WTC11 (cell line): ENCODE data around the gene CERS5. TPM values are rescaled to one million over a fixed set of nuclear protein-coding genes. Genes with fewer than 3 reads are reported as not detected.

Source experiments
- ATAC-seq: fragments of 200-7000 bp; cut with Tn5 transposase; 2 replicates; pipeline ENCODE4 v1.10.0; 2021; ENCODE audit warnings: mild to moderate bottlenecking, moderate library complexity
- CTCF ChIA-PET: fragments of 300-600 bp; sonication (Branson Sonifier 250); formaldehyde crosslinking; loops from one replicate; lab custom pipeline; 2021; ENCODE audit warnings: antibody characterized with exemption; lab: Charles Lee
- POLR2A ChIA-PET: fragments of 350-600 bp; sonication (Branson Sonifier 250); formaldehyde crosslinking; loops from one replicate; lab custom pipeline; 2021; ENCODE audit warnings: antibody characterized with exemption; lab: Charles Lee
- DNase-seq: peaks from one replicate; pipeline ENCODE4 v3.0.0; 2021; ENCODE audit warnings: low spot score
- H3K27ac Mint-ChIP-seq: 2 replicates; pipeline ENCODE4 v1.8.0; 2021; ENCODE audit warnings: mixed read lengths
- H3K27me3 Mint-ChIP-seq: 2 replicates; pipeline ENCODE4 v1.8.0; 2021; ENCODE audit warnings: low read depth, mild to moderate bottlenecking, moderate library complexity, mixed read lengths
- H3K36me3 Mint-ChIP-seq: 2 replicates; pipeline ENCODE4 v1.8.0; 2021; ENCODE audit warnings: mixed read lengths
- H3K4me1 Mint-ChIP-seq: 2 replicates; pipeline ENCODE4 v1.8.0; 2022; ENCODE audit warnings: mixed read lengths
- H3K4me3 Mint-ChIP-seq: 2 replicates; pipeline ENCODE4 v1.8.0; 2021; ENCODE audit warnings: mild to moderate bottlenecking, moderate library complexity, mixed read lengths
- H3K9me3 Mint-ChIP-seq: 2 replicates; pipeline ENCODE4 v1.8.0; 2021; ENCODE audit warnings: mixed read lengths
- CBFB ChIP-seq: sonication (generic); formaldehyde crosslinking; IDR thresholded peaks from 2 replicates; pipeline ENCODE4 v1.8.1; 2022; ENCODE audit warnings: mild to moderate bottlenecking, low read depth, missing genetic modification reagents
- CREB1 ChIP-seq: sonication (generic); formaldehyde crosslinking; IDR thresholded peaks from 2 replicates; pipeline ENCODE4 v1.8.0; 2023; ENCODE audit warnings: mild to moderate bottlenecking, missing genetic modification reagents
- ELF4 ChIP-seq: sonication (generic); formaldehyde crosslinking; IDR thresholded peaks from 2 replicates; pipeline ENCODE4 v1.8.1; 2022; ENCODE audit warnings: low read depth, mild to moderate bottlenecking, moderate library complexity, missing genetic modification reagents
- ESRRA ChIP-seq: sonication (generic); formaldehyde crosslinking; IDR thresholded peaks from 2 replicates; pipeline ENCODE4 v1.8.1; 2022; ENCODE audit warnings: mild to moderate bottlenecking, missing genetic modification reagents, borderline replicate concordance
- IRF2 ChIP-seq: sonication (generic); formaldehyde crosslinking; IDR thresholded peaks from 2 replicates; pipeline ENCODE4 v1.8.0; 2022; ENCODE audit warnings: low read depth, missing genetic modification reagents, borderline replicate concordance
- ZNF317 ChIP-seq: sonication (generic); formaldehyde crosslinking; IDR thresholded peaks from 2 replicates; pipeline ENCODE4 v1.8.1; 2023; ENCODE audit warnings: low read depth, mild to moderate bottlenecking, moderate library complexity, missing genetic modification reagents, borderline replicate concordance
- total RNA-seq: library from RNA; stranded (reverse); gene quantifications from 3 replicates; pipeline ENCODE4 v1.2.3, GENCODE V29; 2021
- TF ChIP-seq, protein P1 (sequence below): fragments of 250-450 bp; sonication (Bioruptor Pico); IDR thresholded peaks from 2 replicates; pipeline ENCODE4 v1.8.0; 2021; ENCODE audit warnings: mild to moderate bottlenecking
- TF ChIP-seq, protein P2 (sequence below): sonication (generic); formaldehyde crosslinking; conservative IDR thresholded peaks from 2 replicates; pipeline ENCODE4 v1.8.1; 2023; ENCODE audit warnings: mild to moderate bottlenecking, low read depth, missing genetic modification reagents, moderate library complexity
- TF ChIP-seq, protein P3 (sequence below): sonication (generic); formaldehyde crosslinking; conservative IDR thresholded peaks from 2 replicates; pipeline ENCODE4 v1.8.1; 2022; ENCODE audit warnings: mild to moderate bottlenecking, missing genetic modification reagents
- TF ChIP-seq, protein P4 (sequence below): sonication (generic); formaldehyde crosslinking; IDR thresholded peaks from 2 replicates; pipeline ENCODE4 v1.8.1; 2022; ENCODE audit warnings: missing genetic modification reagents, borderline replicate concordance
- TF ChIP-seq, protein P5 (sequence below): fragments of 250-450 bp; sonication (Bioruptor Pico); IDR thresholded peaks from 2 replicates; pipeline ENCODE4 v1.9.0; 2021; ENCODE audit warnings: moderate library complexity, mild to moderate bottlenecking, inconsistent platforms, borderline replicate concordance
- TF ChIP-seq, protein P6 (sequence below): sonication (generic); formaldehyde crosslinking; IDR thresholded peaks from 2 replicates; pipeline ENCODE4 v1.8.1; 2023; ENCODE audit warnings: mild to moderate bottlenecking, missing genetic modification reagents
- TF ChIP-seq, protein P7 (sequence below): sonication (generic); formaldehyde crosslinking; IDR thresholded peaks from 2 replicates; pipeline ENCODE4 v1.8.1; 2023; ENCODE audit warnings: mild to moderate bottlenecking, moderate library complexity, missing genetic modification reagents

Gene CERS5
- total RNA-seq, 1 experiment from 2014 or later: 55.8 TPM

DNA sequence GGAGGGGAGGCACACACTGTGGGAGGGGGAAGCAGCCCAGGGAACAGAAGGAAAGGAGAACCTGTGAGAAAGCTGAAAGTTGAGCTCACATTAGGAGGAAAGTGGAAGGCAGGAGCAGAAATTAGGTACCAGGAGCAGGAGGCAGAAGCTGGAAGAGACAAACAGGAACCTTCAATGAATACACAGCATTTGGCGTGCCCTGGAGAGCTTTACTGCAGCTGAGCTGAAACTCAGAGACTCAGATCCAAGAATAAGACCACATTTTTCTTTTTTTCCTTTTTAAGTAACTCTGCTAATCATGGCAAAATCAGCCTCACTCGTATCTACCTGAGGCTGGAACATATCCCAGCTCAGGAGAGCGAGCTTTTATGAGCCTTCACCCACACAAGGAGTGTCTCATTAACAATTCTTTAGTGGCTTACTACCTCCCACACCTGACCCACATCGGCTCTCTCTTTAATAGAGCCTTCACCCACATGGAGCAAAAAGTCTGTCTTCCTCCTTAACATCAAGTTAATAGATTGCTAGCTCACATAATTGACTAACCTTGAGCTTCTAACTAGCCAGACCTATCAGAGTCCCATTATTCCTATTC, 18.2 kb upstream of the CERS5 start:
- POLR2A ChIA-PET: no interaction called here
- H3K27ac Mint-ChIP-seq: peak overlapping the region; percentile 85

DNA sequence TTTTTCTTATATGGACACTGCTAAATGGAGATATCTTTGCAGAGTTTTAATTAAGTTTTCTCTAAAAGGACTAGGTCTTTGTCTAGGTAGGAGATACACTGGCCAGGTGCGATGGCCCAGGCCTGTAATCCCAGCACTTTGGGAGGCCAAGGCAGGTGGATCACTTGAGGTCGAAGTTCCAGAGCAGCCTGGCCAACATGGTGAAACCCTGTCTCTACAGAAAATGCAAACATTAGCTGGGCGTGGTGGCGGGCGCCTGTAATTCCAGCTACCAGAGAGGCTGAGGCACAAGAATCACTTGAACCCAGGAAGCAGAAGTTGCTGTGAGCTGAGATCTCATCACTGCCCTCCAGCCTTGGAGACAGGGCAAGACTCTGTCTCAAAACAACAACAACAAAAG, 17.1 kb upstream of the CERS5 start:
- Mint-ChIP-seq H3K27ac (no peak overlapping the region), H3K4me3 (no peak overlapping the region)

More for the DNA sequence above, 18.2 kb upstream of the CERS5 start:
- H3K4me3 Mint-ChIP-seq: no peak overlapping the region
- CTCF ChIA-PET: interaction anchor here (0.7 to 1.7 kb wide), 3 partner anchors 9 to 129 kb away, joined by 3 to 5 read pairs (median 4); no protein-coding TSS in a partner anchor
- no peaks in the 10 kb centered on the region for H3K27me3 Mint-ChIP-seq
- no peaks in the 10 kb centered on the region for H3K9me3 Mint-ChIP-seq
- DNase-seq: no peak
- H3K36me3 Mint-ChIP-seq: peaks cover 14% of the 10 kb centered on the region
- TF ChIP-seq, protein P1, sequence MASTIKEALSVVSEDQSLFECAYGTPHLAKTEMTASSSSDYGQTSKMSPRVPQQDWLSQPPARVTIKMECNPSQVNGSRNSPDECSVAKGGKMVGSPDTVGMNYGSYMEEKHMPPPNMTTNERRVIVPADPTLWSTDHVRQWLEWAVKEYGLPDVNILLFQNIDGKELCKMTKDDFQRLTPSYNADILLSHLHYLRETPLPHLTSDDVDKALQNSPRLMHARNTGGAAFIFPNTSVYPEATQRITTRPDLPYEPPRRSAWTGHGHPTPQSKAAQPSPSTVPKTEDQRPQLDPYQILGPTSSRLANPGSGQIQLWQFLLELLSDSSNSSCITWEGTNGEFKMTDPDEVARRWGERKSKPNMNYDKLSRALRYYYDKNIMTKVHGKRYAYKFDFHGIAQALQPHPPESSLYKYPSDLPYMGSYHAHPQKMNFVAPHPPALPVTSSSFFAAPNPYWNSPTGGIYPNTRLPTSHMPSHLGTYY (CRISPR knock-in tag): no peak
- TF ChIP-seq ESRRA (CRISPR knock-in tag) (no peak), ZNF317 (no peak), CBFB (CRISPR knock-in tag) (no peak), ELF4 (CRISPR knock-in tag) (no peak), IRF2 (CRISPR knock-in tag) (no peak)
- TF ChIP-seq, protein P2, sequence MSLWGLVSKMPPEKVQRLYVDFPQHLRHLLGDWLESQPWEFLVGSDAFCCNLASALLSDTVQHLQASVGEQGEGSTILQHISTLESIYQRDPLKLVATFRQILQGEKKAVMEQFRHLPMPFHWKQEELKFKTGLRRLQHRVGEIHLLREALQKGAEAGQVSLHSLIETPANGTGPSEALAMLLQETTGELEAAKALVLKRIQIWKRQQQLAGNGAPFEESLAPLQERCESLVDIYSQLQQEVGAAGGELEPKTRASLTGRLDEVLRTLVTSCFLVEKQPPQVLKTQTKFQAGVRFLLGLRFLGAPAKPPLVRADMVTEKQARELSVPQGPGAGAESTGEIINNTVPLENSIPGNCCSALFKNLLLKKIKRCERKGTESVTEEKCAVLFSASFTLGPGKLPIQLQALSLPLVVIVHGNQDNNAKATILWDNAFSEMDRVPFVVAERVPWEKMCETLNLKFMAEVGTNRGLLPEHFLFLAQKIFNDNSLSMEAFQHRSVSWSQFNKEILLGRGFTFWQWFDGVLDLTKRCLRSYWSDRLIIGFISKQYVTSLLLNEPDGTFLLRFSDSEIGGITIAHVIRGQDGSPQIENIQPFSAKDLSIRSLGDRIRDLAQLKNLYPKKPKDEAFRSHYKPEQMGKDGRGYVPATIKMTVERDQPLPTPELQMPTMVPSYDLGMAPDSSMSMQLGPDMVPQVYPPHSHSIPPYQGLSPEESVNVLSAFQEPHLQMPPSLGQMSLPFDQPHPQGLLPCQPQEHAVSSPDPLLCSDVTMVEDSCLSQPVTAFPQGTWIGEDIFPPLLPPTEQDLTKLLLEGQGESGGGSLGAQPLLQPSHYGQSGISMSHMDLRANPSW (CRISPR knock-in tag): no peak
- TF ChIP-seq, protein P3, sequence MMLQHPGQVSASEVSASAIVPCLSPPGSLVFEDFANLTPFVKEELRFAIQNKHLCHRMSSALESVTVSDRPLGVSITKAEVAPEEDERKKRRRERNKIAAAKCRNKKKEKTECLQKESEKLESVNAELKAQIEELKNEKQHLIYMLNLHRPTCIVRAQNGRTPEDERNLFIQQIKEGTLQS (CRISPR knock-in tag): no peak
- TF ChIP-seq, protein P4, sequence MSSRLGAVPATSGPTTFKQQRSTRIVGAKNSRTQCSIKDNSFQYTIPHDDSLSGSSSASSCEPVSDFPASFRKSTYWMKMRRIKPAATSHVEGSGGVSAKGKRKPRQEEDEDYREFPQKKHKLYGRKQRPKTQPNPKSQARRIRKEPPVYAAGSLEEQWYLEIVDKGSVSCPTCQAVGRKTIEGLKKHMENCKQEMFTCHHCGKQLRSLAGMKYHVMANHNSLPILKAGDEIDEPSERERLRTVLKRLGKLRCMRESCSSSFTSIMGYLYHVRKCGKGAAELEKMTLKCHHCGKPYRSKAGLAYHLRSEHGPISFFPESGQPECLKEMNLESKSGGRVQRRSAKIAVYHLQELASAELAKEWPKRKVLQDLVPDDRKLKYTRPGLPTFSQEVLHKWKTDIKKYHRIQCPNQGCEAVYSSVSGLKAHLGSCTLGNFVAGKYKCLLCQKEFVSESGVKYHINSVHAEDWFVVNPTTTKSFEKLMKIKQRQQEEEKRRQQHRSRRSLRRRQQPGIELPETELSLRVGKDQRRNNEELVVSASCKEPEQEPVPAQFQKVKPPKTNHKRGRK (CRISPR knock-in tag): no peak
- TF ChIP-seq, protein P5, sequence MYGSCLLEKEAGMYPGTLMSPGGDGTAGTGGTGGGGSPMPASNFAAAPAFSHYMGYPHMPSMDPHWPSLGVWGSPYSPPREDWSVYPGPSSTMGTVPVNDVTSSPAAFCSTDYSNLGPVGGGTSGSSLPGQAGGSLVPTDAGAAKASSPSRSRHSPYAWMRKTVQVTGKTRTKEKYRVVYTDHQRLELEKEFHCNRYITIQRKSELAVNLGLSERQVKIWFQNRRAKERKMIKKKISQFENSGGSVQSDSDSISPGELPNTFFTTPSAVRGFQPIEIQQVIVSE (CRISPR knock-in tag): no peak
- TF ChIP-seq, protein P6, sequence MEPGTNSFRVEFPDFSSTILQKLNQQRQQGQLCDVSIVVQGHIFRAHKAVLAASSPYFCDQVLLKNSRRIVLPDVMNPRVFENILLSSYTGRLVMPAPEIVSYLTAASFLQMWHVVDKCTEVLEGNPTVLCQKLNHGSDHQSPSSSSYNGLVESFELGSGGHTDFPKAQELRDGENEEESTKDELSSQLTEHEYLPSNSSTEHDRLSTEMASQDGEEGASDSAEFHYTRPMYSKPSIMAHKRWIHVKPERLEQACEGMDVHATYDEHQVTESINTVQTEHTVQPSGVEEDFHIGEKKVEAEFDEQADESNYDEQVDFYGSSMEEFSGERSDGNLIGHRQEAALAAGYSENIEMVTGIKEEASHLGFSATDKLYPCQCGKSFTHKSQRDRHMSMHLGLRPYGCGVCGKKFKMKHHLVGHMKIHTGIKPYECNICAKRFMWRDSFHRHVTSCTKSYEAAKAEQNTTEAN (CRISPR knock-in tag): no peak
- ATAC-seq: no peak
- 0 out of 2 replicates have a peak, but pooled peaks cover 2% of the 10 kb centered on the region for H3K4me1 Mint-ChIP-seq

More for the DNA sequence above, 17.1 kb upstream of the CERS5 start:
- H3K36me3 Mint-ChIP-seq: peaks cover 13% of the 10 kb centered on the region
- no peak for ATAC-seq
- H3K4me1 Mint-ChIP-seq: 0 out of 2 replicates have a peak, but pooled peaks cover 2% of the 10 kb centered on the region
- H3K27me3 Mint-ChIP-seq: no peaks in the 10 kb centered on the region
- POLR2A ChIA-PET: no interaction called here
- no peak for TF ChIP-seq CREB1 (CRISPR knock-in tag)
- TF ChIP-seq, protein P7, sequence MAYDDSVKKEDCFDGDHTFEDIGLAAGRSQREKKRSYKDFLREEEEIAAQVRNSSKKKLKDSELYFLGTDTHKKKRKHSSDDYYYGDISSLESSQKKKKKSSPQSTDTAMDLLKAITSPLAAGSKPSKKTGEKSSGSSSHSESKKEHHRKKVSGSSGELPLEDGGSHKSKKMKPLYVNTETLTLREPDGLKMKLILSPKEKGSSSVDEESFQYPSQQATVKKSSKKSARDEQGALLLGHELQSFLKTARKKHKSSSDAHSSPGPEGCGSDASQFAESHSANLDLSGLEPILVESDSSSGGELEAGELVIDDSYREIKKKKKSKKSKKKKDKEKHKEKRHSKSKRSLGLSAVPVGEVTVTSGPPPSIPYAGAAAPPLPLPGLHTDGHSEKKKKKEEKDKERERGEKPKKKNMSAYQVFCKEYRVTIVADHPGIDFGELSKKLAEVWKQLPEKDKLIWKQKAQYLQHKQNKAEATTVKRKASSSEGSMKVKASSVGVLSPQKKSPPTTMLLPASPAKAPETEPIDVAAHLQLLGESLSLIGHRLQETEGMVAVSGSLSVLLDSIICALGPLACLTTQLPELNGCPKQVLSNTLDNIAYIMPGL: no peak
- TF ChIP-seq, protein P4 (CRISPR knock-in tag): no peak
- no peaks in the 10 kb centered on the region for H3K9me3 Mint-ChIP-seq
- DNase-seq: no peak
- CTCF ChIA-PET: interaction anchor here (1.7 kb wide), 1 partner anchor 74 kb away, joined by 4 read pairs; no protein-coding TSS in a partner anchor
